Measurements from ENCODE around the gene RCE1.

- TF ChIP-seq SIN3A (IDR thresholded peaks at IDR 0.05; ENCODE audit: borderline replicate concordance, insufficient read depth, low read depth, low read length): no peak
- no peak for TF ChIP-seq POLR2AphosphoS5 (IDR thresholded peaks at IDR 0.05; ENCODE audit: low read depth, low read length)
- no peak for TF ChIP-seq CTCF (IDR thresholded peaks at IDR 0.05)
Observed at GRCh38 chr11:66887526-66887925, 44.3 kb downstream of the RCE1 start.

Data from Panc1 (cell line).